Adrenal gland (tissue), 12 donors: ENCODE results near the gene TTC34. TPM values are rescaled to one million over a fixed set of nuclear protein-coding genes. Genes with fewer than 3 reads are reported as not detected.

Source experiments
- DNase-seq, 7 donors: peaks; one replicate each; pipeline ENCODE4 v3.0.0-alpha.2; 2019 to 2020
- H3K27ac ChIP-seq, 5 donors: fragments of 200-600 bp; sonication (generic) in 4 of 5; 1 replicate in 3 of 5; 2 replicates in 2 of 5; pipeline versions ENCODE4 v1.5.1 to v1.8.0; 2016 to 2020; ENCODE audit warnings: mild to moderate bottlenecking in 1 of 5
- H3K27me3 ChIP-seq: fragments of 200-600 bp; 2 replicates; pipeline ENCODE4 v1.8.0; 2021
- H3K36me3 ChIP-seq, 2 donors: fragments of 200-600 bp; replicated peaks in 1 of 2; 1 replicate in 1 of 2; 2 replicates in 1 of 2; pipeline versions ENCODE4 v1.5.1 to v1.8.0; 2018 to 2022
- H3K4me1 ChIP-seq, 2 donors: fragments of 200-600 bp; replicated peaks in 1 of 2; 1 replicate in 1 of 2; 2 replicates in 1 of 2; pipeline versions ENCODE4 v1.5.1 to v1.8.0; 2018 to 2021
- H3K4me3 ChIP-seq, 4 donors: fragments of 200-600 bp; sonication (generic) in 3 of 4; one replicate each; pipeline ENCODE4 v1.5.1; 2016 to 2018
- H3K9me3 ChIP-seq, 3 donors: fragments of 200-600 bp; sonication (generic) in 1 of 3; replicated peaks in 1 of 3; 1 replicate in 2 of 3; 2 replicates in 1 of 3; pipeline versions ENCODE4 v1.5.1 to v1.8.0; 2016 to 2021
- CTCF ChIP-seq, 6 experiments: fragments of 450-650 bp in 4 of 6; fragments of 200-600 bp in 2 of 6; sonication (generic) in 1 of 6; IDR thresholded peaks; 1 replicate in 5 of 6; 2 replicates in 1 of 6; pipeline versions ENCODE4 v1.5.1 to v1.8.0; 2016 to 2021; ENCODE audit warnings: antibody characterized with exemption in 6 of 6, mild to moderate bottlenecking in 2 of 6, moderate library complexity in 1 of 6
- POLR2A ChIP-seq, 2 donors: fragments of 450-650 bp; IDR thresholded peaks; one replicate each; pipeline ENCODE4 v1.6.1; 2017; ENCODE audit warnings: antibody characterized with exemption in 2 of 2, mild to moderate bottlenecking in 2 of 2, moderate library complexity in 1 of 2
- WGBS, 4 donors: extraction: QIAGEN DNeasy Blood & Tissue Kit in 2 of 4; methylation state at CpG; one replicate each; pipeline versions ENCODE4 v1.1.5 to v1.1.7; 2013 to 2017; 5-methylcytosine and 5-hydroxymethylcytosine counted together
- intact Hi-C, 2 donors: fragments of 100-400 bp; cut with DNase I; formaldehyde crosslinking; loops; one replicate each; pipeline versions ENCODE4 v1.14.1 to v1.15.0; 2022 to 2023
- polyA plus RNA-seq, 3 donors: library from polyadenylated mRNA; stranded (reverse); fragments of 200-250 nt in 2 of 3; fragments of 350-450 nt in 1 of 3; fragmentation: Illumina TruSeq in 1 of 3; extraction: RNeasy Lipid Tissue Mini Kit (QIAGEN cat#74804) in 1 of 3; gene quantifications; one replicate each; pipeline ENCODE4 v1.2.3, GENCODE V29; 2013 to 2014
- total RNA-seq, 9 donors: library from RNA; depleted of rRNA in 4 of 9; stranded (reverse); fragments of >200 nt in 4 of 9; fragments of 120-200 nt in 1 of 9; fragmentation: NEBNext Ultra II Directional in 1 of 9; extraction: Animal tissue kit (Norgen Biotek cat#: 25700) in 1 of 9; gene quantifications; one replicate each; pipeline versions ENCODE4 v1.1.0 to v1.2.4, GENCODE V29; 2013 to 2023
- donor health status: healthy with polysubstance abuse.
- donor health status: Bipolar disorder and iron deficiency.
- donor health status: DM: yes; HTN: yes; CAD: no.
- donor health status: DM: no; HTN: no; CAD: no.
- donor health status: DM: no; HTN: no; CAD: no.
- donor health status: DM: yes; HTN: yes; CAD: no.

Gene TTC34
- total and polyA plus RNA-seq, 12 donors = 0.12 to 1.9 (median 0.47) TPM

- DNase-seq = no peak
- Histone ChIP-seq H3K27ac (no peak overlapping the region), H3K4me1 (no peaks in the 10 kb centered on the region), H3K4me3 (no peak overlapping the region), H3K36me3 (no peaks in the 10 kb centered on the region), H3K9me3 (no peaks in the 10 kb centered on the region), H3K27me3 (peaks cover 11% of the 10 kb centered on the region)
- TF ChIP-seq POLR2A (IDR thresholded peaks at IDR 0.05) = no peak
- TF ChIP-seq CTCF (IDR thresholded peaks at IDR 0.05) = no peak
- intact Hi-C loops = no loop called here
- WGBS, 4 donors = 85 to 100% (median 90%) methylated on average over 3 to 34 of the region's 34 CpGs
Observed at GRCh38 chr1:2808831-2809605, 7.5 kb upstream of the TTC34 start.

- Histone ChIP-seq H3K27me3 (peaks cover 13% of the 10 kb centered on the region), H3K27ac (no peak overlapping the region), H3K4me1 (no peaks in the 10 kb centered on the region), H3K4me3 (no peak overlapping the region), H3K9me3 (no peaks in the 10 kb centered on the region), H3K36me3 (no peaks in the 10 kb centered on the region)
- TF ChIP-seq POLR2A (IDR thresholded peaks at IDR 0.05) (no peak), CTCF (IDR thresholded peaks at IDR 0.05) (no peak)
- 76 to 88% (median 81%) methylated on average over 5 to 10 of the region's 10 CpGs for WGBS, 4 donors
- intact Hi-C loops = no loop called here
- no peak for DNase-seq
Observed at GRCh38 chr1:2808386-2808705, 6.9 kb upstream of the TTC34 start.

GRCh38 chr1:2807678-2808385, 6.3 kb upstream of the TTC34 start:
- no peak overlapping the region for H3K27ac ChIP-seq
- no peaks in the 10 kb centered on the region for H3K4me1 ChIP-seq
- H3K36me3 ChIP-seq = no peaks in the 10 kb centered on the region
- DNase-seq = no peak
- intact Hi-C loops = no loop called here
- no peaks in the 10 kb centered on the region for H3K9me3 ChIP-seq
- 75 to 80% (median 77%) methylated on average over 19 to 30 of the region's 30 CpGs for WGBS, 4 donors
- no peak for TF ChIP-seq CTCF (IDR thresholded peaks at IDR 0.05)
- TF ChIP-seq POLR2A (IDR thresholded peaks at IDR 0.05) = no peak
- peaks cover 13% of the 10 kb centered on the region for H3K27me3 ChIP-seq
- H3K4me3 ChIP-seq = no peak overlapping the region

GRCh38 chr1:2807036-2807435, 5.5 kb upstream of the TTC34 start:
- Histone ChIP-seq H3K9me3 (no peaks in the 10 kb centered on the region), H3K4me1 (no peaks in the 10 kb centered on the region), H3K27ac (no peak overlapping the region), H3K27me3 (peaks cover 9% of the 10 kb centered on the region), H3K4me3 (no peak overlapping the region), H3K36me3 (no peaks in the 10 kb centered on the region)
- TF ChIP-seq POLR2A (IDR thresholded peaks at IDR 0.05) (no peak), CTCF (IDR thresholded peaks at IDR 0.05) (no peak)
- no peak for DNase-seq
- 63 to 73% (median 70%) methylated on average over 7 to 8 of the region's 8 CpGs for WGBS, 4 donors
- intact Hi-C loops = no loop called here
